ENCODE measurements around the gene MAPK14.
"Not testable (repeated sequence)": the region's sequence is repeated elsewhere in the genome, so short reads cannot be mapped to it uniquely, and the experiment has no call there.

The MAPK14 gene

DNA sequence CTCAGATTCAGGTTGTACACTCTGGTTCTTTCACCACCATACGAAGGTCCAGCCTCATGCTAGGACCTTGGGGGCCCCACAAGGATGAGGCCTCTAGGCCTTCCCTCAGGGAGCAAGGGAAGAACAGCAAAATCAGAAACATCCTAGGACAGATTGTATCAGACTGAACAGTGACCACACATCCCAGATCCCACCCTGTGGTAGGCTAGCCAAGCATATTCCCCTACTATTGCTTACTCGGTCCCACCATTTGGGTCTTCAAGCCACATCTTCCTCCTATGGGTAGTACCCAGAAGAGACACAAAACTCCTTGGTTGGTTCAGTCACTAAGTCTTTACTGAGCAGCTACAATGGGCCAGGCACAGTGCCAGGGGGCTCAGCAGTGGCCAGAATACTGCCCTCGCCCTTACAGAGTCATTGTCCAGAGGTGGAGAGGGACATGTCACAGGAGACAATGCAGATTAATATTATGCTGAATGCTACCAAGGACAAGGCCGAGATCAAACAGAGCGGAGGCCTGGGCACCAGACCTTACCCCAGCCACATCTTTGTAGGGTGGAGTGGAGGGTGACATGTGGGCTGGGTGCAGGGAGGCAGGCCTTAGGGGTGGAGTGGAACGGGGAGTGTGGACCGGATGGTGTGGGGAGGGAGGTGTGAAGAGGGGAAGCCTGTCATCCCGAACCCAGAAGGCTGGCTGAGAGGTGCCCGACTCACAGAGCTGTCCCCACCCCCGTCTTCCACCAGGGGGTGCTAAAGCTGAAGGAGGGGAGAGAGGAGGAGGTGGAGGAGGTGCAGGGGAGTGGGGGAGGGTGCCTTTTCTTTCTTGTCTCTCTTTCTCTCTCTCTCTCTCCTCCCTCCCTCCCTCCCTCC, 95.9 kb downstream of the MAPK14 start:
- DNase-seq (ENCODE audit: low read depth) = peak; percentile 84

DNA sequence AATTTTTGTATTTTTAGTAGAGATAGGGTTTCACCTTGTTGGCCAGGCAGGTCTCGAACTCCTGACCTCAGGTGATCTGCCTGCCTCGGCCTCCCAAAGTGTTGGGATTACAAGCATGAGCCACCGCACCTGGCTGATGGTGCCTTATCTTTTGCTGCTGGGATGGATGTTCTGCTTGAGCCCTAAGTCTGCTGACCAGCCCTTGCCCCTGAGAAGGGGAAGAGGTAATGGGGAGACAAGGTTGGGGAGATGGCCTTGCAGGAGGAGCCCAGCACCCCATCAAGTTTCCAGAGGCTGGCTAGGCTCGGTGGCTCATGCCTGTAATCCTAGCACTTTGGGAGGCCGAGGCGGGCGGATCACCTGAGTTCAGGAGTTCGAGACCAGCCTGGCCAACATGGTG, 96.7 kb downstream of the MAPK14 start:
- DNase-seq (ENCODE audit: low read depth) = not testable (repeated sequence)

DNA sequence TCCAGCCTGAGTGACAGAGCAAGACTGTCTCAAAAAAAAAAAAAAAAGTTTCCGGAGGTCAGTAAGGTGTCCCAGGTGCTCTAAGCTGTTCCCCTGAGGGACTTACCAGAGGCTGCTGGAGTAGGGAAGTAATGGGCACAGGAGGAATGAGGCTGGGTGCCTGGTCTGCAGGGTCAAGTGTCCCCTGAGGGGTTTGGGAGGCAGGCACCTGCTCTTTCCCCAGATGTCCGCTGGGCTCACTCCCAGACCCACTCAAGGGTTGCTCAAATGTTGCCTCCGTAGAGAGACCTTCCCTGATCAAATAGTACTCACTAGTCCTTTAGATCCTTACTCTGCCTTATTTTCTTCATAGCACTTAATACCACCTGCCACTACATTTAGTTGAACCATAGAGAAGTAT, 97.3 kb downstream of the MAPK14 start:
- no peak for DNase-seq (ENCODE audit: low read depth)

DNA sequence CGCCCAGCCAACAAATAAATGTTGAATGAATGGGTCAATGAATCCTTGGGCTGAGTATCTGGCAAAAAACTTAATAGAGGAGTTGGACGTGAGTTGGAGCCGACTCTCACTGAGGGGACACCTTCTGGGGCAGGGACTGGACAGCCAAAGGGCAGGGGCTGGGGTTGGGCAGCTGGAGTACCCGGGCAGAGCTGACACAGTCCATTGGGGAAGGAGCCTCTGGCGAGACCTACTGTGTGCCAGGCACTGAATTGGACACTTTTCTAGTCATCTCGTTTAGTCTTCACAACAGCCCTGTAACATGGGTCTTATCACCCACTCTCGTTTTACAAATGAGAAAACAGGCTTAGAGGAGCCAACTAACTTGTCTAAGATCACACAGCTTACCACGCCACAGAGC, 98.0 kb downstream of the MAPK14 start:
- no peak for DNase-seq (ENCODE audit: low read depth)

DNA sequence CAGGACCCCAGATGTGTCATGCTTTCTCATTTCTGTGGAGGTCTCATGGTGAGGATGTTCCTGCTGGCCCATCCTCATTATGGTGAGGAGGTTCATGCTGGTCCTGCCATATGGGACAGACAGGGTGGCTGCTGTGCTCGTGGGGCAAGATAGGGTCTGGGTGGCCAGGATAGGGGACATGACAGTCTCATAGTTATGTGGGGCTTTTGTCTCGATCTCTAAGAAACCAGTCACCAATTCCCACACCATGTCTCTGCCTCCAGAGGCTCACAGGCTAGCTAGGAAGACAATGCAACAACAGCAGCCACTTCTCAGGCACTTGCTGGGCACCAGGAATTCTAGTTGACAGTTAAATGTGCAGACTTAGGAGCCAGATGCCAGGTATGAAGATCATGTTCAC, 98.5 kb downstream of the MAPK14 start:
- DNase-seq (ENCODE audit: low read depth) = no peak

- DNase-seq (ENCODE audit: low read depth) = no peak
These were observed 99.2 kb downstream of the MAPK14 start for GRCh38 chr6:36126553-36127458.

- no peak for DNase-seq (ENCODE audit: low read depth)
These were observed 99.9 kb downstream of the MAPK14 start for GRCh38 chr6:36127462-36128016.

GRCh38 chr6:36128073-36128472, 100.5 kb downstream of the MAPK14 start:
- no peak for DNase-seq (ENCODE audit: low read depth)

DNA sequence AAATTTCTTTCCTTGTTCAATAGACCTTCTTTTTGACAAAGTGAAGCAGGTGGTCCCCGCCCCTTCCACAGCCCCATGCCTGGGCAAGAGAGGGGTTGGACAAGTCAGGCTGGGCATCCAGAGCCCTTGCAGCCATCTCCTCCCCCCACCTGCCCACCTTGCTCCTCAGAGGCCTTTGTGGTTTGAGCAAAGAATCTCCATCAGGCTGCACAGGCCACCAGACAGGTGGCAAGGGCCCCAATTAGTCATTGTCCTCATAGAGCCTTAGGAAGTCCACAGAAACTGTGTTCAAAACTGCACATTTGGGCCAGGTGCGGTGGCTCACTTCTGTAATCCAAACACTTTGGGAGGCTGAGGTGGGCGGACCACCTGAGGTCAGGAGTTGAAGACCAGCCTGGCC, 101.2 kb downstream of the MAPK14 start:
- no peak for DNase-seq (ENCODE audit: low read depth)

GRCh38 chr6:36129334-36129733, 101.7 kb downstream of the MAPK14 start:
- not testable (repeated sequence) for DNase-seq (ENCODE audit: low read depth)

- DNase-seq (ENCODE audit: low read depth) = no peak
These were observed 102.5 kb downstream of the MAPK14 start, which contains the start of gene MAPK13 for GRCh38 chr6:36129941-36130666. TSS of gene MAPK13 (plus strand) at chr6:36130513. CDS start at chr6:36130583, 70 bp downstream.

GRCh38 chr6:36130667-36131510, 103.3 kb downstream of the MAPK14 start:
- DNase-seq (ENCODE audit: low read depth) = peak; percentile 47

- DNase-seq (ENCODE audit: low read depth) = no peak
These were observed 104.1 kb downstream of the MAPK14 start for GRCh38 chr6:36131511-36132245.

DNA sequence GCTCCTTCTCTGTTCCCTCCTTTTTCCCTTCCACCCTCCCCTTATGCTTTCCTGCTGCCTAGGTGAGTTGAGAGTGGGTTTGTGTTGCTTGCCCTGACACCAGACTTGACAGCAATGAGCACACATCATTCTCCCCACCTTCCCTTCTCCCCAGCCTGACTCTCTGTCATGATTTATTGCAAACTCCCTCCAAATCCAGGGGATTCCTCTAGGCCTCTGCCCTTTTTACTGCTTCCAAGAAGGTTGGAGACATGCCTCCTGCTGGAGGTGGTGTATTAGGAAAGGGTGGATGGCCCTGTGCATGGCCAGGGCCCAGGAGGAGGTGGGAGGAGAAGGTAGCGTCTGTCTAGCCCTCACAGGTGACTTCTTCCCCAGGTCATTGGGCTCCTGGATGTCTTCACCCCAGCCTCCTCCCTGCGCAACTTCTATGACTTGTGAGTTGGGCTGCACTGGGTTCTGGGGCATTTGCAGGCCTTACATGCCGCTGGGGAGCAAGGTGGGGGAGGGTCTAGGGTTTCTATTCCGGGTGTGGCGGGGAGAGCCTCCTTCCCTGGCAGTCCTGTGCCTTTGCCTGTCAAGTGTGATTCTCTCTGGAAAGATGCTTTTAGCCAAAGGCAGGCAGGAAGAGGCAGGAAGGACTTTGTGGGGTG, 104.8 kb downstream of the MAPK14 start:
- no peak for DNase-seq (ENCODE audit: low read depth)

DNA sequence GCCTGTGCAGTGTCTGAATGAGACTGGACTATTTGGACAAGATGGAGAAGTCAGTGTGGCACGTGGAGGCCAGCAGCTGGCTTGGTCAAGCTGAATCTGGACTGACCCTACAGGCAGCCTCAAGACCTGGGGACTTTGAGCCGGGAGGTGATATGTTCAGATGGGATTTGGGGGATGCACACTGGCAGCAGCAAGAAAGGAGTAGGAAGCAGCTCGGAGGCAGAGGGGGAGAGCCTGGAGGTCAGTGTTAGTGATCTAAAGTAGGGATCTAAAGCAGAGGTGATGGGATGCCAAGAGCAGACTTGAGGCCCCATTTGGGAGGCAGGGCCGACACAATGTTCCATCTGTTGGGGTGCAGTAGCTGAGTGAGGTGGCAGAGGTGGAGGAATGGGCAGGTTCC, 105.5 kb downstream of the MAPK14 start:
- no peak for DNase-seq (ENCODE audit: low read depth)

DNA sequence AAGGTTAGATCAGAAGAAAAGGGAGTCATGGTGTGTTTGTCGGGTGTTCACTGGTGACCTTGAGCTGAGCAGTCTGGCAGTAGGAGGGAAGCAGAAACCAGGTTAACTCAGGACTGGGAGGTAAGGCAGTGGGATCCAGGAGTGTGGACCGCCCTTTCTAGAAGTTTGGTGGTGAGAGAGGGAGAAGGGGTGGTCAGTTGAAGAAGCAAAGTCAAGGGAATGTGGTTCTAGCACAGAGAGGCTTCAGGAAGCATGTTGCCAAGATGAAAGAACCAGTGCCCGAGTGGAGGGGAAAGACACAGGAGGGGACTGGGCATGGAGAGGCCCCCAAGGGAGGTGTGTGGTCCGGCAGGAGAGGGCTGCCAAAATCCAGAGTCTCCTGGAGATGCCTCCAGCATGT, 106.3 kb downstream of the MAPK14 start:
- no peak for DNase-seq (ENCODE audit: low read depth)

DNA sequence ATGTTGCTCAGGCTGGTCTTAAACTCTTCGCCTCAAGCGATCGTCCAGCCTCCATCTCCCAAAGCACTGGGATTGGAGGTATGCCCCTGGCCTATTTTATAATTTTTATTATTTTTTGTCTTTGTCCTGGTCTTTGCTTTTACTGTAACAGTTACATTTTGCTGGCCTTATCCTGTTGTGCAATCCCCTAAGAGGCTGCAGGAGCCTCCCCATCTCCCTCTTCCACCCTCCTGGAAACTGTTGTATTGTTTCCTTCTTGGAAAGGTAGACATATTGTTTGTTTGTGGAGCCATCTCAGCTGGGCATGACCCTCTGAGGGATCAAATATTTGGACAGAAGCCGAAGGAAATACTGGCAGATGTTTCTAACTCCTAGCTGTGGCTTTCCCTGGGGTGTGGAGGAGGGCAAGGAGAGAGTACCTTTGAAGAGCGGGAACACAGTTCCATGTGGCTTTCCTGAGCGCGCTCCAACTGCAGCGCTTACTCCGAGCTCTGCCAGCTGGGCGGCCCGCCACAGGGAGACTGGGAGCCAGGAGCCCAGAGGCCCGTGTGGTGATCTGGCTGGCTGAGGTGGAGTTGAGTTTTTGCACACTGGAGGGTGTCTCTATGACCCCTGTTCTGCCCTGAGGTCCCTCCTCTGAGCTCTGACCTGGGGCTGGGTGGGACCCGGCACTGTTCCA, 107.6 kb downstream of the MAPK14 start:
- DNase-seq (ENCODE audit: low read depth) = no peak

DNA sequence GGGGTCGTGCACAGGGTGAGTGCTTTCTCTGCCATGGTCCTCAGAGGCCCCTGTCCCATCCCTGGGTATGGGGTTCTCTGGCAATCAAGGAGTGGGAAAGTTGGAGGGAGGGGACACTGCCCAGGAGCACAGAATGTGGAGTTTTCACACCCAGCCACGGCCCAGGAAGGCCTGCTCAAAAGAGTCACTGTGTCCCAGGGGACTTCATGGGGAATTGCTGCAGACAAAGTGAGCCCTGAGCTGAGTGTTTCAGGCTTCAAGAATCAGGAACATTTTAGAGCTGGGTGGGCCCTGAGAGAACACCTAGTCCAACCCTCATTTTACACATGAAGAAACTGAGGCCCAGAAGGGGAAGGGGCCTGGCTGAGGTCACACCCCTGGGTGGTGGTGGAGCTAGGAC, 108.4 kb downstream of the MAPK14 start:
- DNase-seq (ENCODE audit: low read depth) = no peak

GRCh38 chr6:36136551-36136950, 108.9 kb downstream of the MAPK14 start:
- DNase-seq (ENCODE audit: low read depth) = no peak

Measured in activated T-helper 9 cell treated with anti-CD3 and anti-CD28 coated beads, Interleukin-2, amount 50 U/mL, for 16 hours (primary cell).